ENCODE measurements around the gene C2CD2L.
"Not testable (repeated sequence)": the region's sequence is repeated elsewhere in the genome, so short reads cannot be mapped to it uniquely, and the experiment has no call there.

C2CD2L gene

DNA sequence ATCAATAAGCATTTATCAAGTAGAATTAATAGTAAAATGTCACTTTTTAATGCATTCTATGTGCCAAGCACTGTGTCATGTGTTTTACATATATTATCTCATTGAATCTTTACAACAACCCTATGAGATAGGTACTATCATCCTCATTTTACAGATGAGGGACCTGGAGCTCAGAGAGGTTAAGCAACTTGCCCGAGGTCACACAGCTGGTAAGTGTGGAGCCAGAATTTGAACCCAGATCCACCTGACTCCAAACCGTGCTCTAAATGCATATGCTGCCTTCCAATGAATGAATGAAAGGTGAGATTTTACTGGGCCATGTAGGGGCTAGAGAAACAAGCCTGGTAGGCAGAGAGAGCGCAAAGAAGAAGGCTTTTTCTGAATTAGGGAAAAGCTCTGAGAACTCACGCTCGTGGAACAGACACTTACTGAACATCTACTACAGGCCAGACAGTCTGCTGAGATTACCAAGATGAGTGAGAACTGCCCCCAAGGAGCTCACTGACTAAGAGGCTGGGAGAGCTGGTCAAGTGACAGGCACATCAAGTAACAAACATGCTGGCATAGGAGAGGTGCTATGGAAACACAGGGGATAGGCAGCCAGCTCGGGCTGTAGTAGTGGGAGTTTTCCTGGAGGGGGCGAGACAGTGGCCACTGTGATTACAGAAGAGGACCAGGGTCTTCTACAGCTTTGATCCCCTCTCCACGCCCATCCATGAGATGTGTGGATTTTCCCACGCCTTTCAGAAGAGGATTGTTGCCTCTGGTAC is 46.1 kb downstream of the C2CD2L start:
- DNase-seq = no peak

DNA sequence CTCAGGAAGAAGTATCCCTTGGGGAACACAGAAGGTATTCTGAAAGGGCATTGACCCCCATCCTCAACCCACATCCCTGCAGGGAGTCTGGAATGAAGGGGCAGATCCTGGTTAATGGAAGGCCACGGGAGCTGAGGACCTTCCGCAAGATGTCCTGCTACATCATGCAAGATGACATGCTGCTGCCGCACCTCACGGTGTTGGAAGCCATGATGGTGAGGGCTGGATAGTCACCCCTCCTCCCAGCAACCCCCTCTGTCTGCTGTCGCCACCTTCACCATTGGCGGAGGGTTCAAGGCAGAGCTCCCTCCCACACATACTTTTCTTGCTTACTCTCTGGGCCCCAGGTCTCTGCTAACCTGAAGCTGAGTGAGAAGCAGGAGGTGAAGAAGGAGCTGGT is 47.0 kb downstream of the C2CD2L start:
- DNase-seq = no peak

DNA sequence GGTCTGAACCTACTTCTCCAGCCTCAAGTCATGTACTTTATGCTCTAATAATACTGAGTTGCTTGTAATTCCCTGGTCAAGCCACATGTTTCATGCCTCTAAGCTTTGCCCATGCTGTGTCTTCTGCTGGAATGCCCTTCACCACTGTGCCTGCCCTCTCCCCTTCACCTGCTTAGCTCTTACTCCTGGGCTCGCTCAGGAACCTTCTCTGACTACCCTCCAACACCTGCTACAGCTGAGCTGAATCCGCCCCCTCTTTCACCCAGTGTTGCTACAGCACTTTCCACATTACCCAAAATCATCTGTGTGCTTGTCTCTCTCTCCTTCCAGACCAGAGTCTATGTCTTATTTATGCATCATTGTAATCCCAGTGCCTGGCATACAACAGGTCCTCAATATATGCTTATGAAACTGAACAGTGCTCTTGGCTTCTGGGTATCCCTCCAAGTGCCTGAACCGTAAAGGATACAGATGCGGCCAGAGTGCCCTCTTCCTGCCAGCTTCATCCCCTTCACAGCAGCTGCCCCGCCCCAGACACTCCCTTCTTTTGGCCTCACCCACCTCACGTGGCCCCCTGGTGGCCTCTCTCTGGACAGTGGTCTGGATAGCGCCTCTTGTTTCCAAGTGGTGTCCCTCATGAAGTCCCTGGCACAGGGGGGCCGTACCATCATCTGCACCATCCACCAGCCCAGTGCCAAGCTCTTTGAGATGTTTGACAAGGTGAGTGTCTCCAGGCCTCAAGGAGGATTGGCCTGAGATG is 48.8 kb downstream of the C2CD2L start:
- no peak for DNase-seq

DNA sequence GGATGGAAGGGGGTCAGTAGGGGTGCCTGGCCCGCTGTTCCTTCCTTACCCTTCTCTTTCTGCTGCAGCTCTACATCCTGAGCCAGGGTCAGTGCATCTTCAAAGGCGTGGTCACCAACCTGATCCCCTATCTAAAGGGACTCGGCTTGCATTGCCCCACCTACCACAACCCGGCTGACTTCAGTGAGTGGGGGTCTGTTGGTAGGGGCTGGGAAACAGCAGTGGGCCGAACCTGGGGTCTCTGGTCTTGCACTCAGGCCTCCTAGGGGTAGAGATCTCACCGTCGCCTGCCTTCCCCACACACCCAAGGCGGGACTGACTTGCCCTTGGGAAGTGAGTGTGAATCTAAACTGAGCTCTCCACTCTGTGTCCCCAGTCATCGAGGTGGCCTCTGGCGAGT is 49.4 kb downstream of the C2CD2L start:
- no peak for DNase-seq

DNA sequence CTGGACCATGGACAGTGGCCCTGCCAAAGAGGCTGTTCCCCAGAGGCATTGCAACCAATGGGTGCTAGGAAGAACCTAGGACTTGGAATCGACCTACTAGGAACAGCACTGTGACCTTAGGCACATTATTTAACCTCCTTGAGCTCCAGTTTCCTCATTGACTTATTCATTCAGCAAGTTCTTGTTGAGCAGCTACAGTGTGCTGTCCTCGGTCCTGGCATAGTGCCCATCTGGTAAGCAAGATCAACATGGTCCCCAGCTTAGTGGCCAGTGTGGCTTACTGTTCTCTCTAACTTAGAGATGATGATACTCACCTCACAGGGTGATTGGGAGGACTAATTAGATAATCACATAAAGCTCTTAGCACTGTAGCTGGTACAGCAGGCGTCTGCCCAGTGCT is 49.9 kb downstream of the C2CD2L start:
- DNase-seq = no peak

DNA sequence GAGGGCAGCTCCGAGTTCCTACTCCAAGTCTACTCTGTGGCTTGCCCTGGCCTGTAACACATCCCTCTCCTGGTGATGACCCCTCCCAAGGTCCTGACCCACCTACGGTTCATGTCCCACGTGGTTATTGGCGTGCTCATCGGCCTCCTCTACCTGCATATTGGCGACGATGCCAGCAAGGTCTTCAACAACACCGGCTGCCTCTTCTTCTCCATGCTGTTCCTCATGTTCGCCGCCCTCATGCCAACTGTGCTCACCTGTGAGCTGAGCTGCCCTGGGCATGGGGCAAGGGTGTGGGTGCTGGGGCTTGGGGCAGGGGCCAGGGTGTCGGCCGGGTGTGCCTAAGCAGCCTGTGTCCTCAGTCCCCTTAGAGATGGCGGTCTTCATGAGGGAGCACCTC is 51.3 kb downstream of the C2CD2L start:
- no peak for DNase-seq

DNA sequence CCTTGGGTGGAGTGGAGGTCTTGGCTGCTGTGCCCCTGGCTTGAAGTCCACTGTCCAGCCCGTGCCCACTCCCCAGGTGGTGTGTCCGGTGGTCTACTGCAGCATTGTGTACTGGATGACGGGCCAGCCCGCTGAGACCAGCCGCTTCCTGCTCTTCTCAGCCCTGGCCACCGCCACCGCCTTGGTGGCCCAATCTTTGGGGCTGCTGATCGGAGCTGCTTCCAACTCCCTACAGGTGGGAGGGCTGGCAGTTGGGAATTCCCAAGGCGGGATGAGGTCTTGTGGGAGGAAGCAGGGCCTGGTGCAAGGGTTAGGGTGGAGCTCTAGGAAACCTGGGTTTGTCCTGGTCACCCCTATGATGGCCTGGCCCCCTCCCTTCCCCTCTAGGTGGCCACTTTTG is 53.0 kb downstream of the C2CD2L start:
- DNase-seq = no peak

DNA sequence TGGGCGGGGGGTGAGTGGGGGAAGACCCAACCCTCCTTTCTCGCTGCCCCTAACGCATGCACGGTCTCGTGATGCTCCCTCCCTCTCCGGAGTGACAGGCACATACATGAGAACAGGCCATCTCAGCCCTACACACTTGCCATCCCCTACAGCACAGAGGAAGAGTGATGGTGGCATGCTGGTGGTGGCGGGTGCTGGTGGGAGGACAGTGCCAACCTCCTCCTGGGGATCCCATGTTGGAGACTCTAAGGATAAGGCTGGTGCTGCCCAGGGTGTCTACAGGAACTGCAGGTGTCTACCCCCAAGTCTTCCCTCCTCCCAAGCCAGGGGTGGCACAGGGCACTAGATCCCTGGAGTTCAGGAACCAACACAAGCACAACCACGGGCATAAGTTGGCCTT is 54.7 kb downstream of the C2CD2L start:
- no peak for DNase-seq

DNA sequence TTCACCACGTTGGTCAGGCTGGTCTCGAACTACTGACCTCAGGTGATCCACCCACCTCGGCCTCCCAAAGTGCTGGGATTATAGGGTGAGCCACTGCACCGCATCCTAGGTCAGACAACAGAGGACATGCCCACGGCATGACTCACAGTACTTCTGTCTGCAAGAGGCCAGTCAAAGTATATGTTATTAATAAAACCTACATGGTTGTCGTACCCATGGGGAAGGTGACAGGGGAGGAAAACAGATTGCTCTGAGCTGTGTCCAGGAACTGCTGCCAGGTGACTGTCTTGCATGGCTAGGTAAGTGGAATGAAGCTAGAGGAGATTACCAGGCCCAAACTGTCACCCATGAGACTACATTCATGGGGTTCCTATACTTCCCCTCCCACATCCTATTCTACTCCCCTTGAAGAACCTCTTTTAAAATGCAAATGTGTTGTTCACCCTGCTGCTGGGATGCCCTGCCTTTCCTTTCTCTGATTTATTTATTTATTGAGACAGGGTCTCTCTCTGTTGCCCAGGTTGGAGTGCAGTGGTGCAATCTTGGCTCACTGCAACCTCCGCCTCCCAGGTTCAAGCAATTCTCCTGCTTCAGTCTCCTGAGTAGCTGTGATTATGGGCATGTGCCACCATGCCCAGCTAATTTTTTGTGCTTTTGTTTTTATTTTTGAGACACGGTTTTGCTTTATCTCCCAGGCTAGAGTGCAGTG is 59.4 kb downstream of the C2CD2L start:
- DNase-seq = no peak

DNA sequence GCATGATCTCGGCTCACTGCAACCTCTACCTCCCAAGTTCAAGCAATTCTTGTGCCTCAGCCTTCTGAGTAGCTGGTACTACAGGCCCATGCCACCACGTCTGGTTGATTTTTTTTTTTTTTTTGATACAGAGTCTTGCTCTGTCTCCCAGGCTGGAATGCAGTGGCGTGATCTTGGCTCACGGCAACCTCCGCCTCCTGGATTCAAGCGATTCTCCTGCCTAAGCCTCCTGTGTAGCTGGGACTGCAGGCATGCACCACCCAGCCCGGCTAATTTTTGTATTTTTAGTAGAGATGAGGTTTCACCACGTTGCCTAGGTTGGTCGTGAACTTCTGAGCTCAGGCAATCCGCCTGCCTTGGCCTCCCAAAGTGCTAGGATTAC is 59.9 kb downstream of the C2CD2L start:
- DNase-seq = not testable (repeated sequence)

DNA sequence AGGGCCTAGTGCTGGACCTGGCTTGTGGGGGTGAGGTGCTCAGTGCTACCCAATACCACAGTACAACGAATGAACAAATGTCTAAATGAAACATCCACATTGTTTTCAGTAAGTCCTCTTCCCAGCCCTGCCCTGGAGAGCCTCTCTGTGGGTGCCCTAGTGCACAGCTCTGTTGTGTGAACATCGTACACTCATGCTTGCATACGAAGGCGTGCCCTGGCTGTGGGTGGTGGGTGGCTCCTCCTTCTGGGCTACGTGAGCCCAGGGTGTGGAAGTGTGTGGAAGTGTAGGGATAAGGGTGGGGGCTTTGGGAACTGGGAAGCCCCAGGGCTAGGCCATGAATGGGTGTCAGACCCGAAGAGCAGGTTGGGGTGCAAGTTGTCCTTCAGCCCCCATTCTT is 60.8 kb downstream of the C2CD2L start:
- no peak for DNase-seq

Data from bone marrow (tissue), 2 donors.